HCT116 (cell line): ENCODE measurements around the gene NPHS1. TPM values are rescaled to one million over a fixed set of nuclear protein-coding genes. Genes with fewer than 3 reads are reported as not detected.

Experiments
- ATAC-seq: fragments of 200-7000 bp; cut with Tn5 transposase; 2 replicates; pipeline ENCODE4 v1.9.1; 2020; ENCODE audit warnings: mild to moderate bottlenecking, moderate library complexity
- BruUV-seq: library from RNA; stranded (reverse); fragments of 400-500 nt; replicated peaks from 2 replicates; lab custom pipeline; 2021; lab: Mats Ljungman, UMichigan
- CTCF ChIA-PET: fragments of 300-600 bp; sonication (Branson Sonifier 250); formaldehyde crosslinking; loops from one replicate; lab custom pipeline; 2021; ENCODE audit warnings: antibody characterized with exemption; lab: Charles Lee
- POLR2A ChIA-PET: fragments of 300-600, 350-600 bp; sonication (Branson Sonifier 250); formaldehyde crosslinking; loops from one replicate; lab custom pipeline; 2021; ENCODE audit warnings: antibody characterized with exemption; lab: Charles Lee
- RAD21 ChIA-PET, 2 experiments: fragments of 300-600 bp; sonication (Branson Sonifier 250); formaldehyde crosslinking; loops; one replicate each; lab custom pipeline; 2023; ENCODE audit warnings: low total read pairs in 2 of 2; ENCODE audit not compliant: uncharacterized antibody in 2 of 2, unreplicated experiment in 2 of 2, low non-redundant PET in 1 of 2; lab: Charles Lee
- DNase-seq: peaks from one replicate; pipeline ENCODE4 v3.0.0-alpha.2; 2010; ENCODE audit warnings: low read depth, low spot score
- H2AFZ ChIP-seq: fragments of 200-600 bp; shearing (Covaris generic), sonication (generic); 2 replicates; pipeline ENCODE4 v1.6.1; 2017; ENCODE audit warnings: low read depth, mixed run types, mixed read lengths, antibody characterized with exemption, low read length; ENCODE audit not compliant: poor library complexity, severe bottlenecking
- H3K27ac ChIP-seq: 2 replicates; pipeline ENCODE4 v1.5.1; 2012; ENCODE audit warnings: low read depth, low read length
- H3K27me3 ChIP-seq: fragments of 200-600 bp; sonication (generic); 2 replicates; pipeline ENCODE4 v1.6.1; 2016; ENCODE audit warnings: mixed run types, low read length, mixed read lengths; ENCODE audit not compliant: insufficient read depth
- H3K36me3 ChIP-seq, 2 experiments: fragments of 200-500 bp in 1 of 2; fragments of 200-600 bp in 1 of 2; sonication (Bioruptor generic) in 1 of 2; sonication (generic) in 1 of 2; 2 replicates each; pipeline versions ENCODE4 v1.5.1 to v1.6.1; 2014 to 2016; ENCODE audit warnings: low read length in 2 of 2, inconsistent platforms in 1 of 2, mixed read lengths in 1 of 2, mixed run types in 1 of 2; ENCODE audit not compliant: insufficient read depth in 2 of 2, control insufficient read depth in 1 of 2
- H3K4me1 ChIP-seq, 2 experiments: fragments of 200-600 bp in 1 of 2; sonication (generic) in 1 of 2; 2 replicates each; pipeline versions ENCODE4 v1.5.1 to v1.6.1; 2012 to 2017; ENCODE audit warnings: low read length in 2 of 2, inconsistent platforms in 1 of 2, mild to moderate bottlenecking in 1 of 2, mixed read lengths in 1 of 2, mixed run types in 1 of 2, moderate library complexity in 1 of 2; ENCODE audit not compliant: insufficient read depth in 2 of 2, control insufficient read depth in 1 of 2
- H3K4me2 ChIP-seq: fragments of 200-600 bp; sonication (generic); 2 replicates; pipeline ENCODE4 v1.6.1; 2017; ENCODE audit warnings: mixed run types, low read length, mixed read lengths
- H3K4me3 ChIP-seq, 2 experiments: fragments of 200-600 bp in 1 of 2; sonication (generic) in 1 of 2; replicated peaks in 1 of 2; 2 replicates each; pipeline ENCODE4 v1.5.1; 2011 to 2016; ENCODE audit warnings: low read length in 2 of 2, control low read depth in 1 of 2, low read depth in 1 of 2, mild to moderate bottlenecking in 1 of 2, mixed read lengths in 1 of 2, mixed run types in 1 of 2
- H3K79me2 ChIP-seq: fragments of 200-600 bp; sonication (generic); 2 replicates; pipeline ENCODE4 v1.6.1; 2017; ENCODE audit warnings: mild to moderate bottlenecking, mixed run types, low read length, moderate library complexity, mixed read lengths; ENCODE audit not compliant: insufficient read depth
- H3K9ac ChIP-seq: fragments of 200-600 bp; sonication (generic); 2 replicates; pipeline ENCODE4 v1.6.1; 2016; ENCODE audit warnings: low read length, mixed read lengths
- H3K9me2 ChIP-seq: fragments of 200-600 bp; sonication (generic), shearing (Covaris generic); 2 replicates; pipeline ENCODE4 v1.6.1; 2017; ENCODE audit warnings: mixed run types, mild to moderate bottlenecking, moderate library complexity; ENCODE audit not compliant: insufficient read depth
- H3K9me3 ChIP-seq, 2 experiments: fragments of 200-500 bp in 1 of 2; fragments of 200-600 bp in 1 of 2; sonication (Bioruptor generic) in 1 of 2; sonication (generic) in 1 of 2; 2 replicates each; pipeline ENCODE4 v1.6.1; 2014 to 2017; ENCODE audit warnings: low read length in 2 of 2, mixed read lengths in 2 of 2, inconsistent platforms in 1 of 2, low read depth in 1 of 2, mild to moderate bottlenecking in 1 of 2, mixed run types in 1 of 2, moderate library complexity in 1 of 2; ENCODE audit not compliant: control insufficient read depth in 1 of 2, insufficient read depth in 1 of 2
- H4K20me1 ChIP-seq: fragments of 200-600 bp; sonication (generic), shearing (Covaris generic); 2 replicates; pipeline ENCODE4 v1.6.1; 2017; ENCODE audit warnings: mixed run types, mild to moderate bottlenecking, moderate library complexity; ENCODE audit not compliant: insufficient read depth
- CEBPB ChIP-seq: IDR thresholded peaks from 2 replicates; pipeline ENCODE4 v1.6.1; 2012; ENCODE audit warnings: low read depth
- POLR2AphosphoS5 ChIP-seq: IDR thresholded peaks from 2 replicates; pipeline ENCODE4 v1.6.1; 2011; ENCODE audit warnings: mild to moderate bottlenecking, low read depth, low read length, moderate library complexity
- RAD21 ChIP-seq: IDR thresholded peaks from 2 replicates; pipeline ENCODE4 v1.6.1; 2012; ENCODE audit warnings: low read depth, mild to moderate bottlenecking
- SP1 ChIP-seq: IDR thresholded peaks from 2 replicates; pipeline ENCODE4 v1.6.1; 2012; ENCODE audit warnings: low read depth
- intact Hi-C: fragments of 100-400 bp; cut with micrococcal nuclease; formaldehyde crosslinking; loops from 2 replicates; pipeline ENCODE4 v1.10.0; 2022
- total RNA-seq: library from RNA; stranded (reverse); gene quantifications from one replicate; pipeline ENCODE4 v1.2.1, GENCODE V29; 2021; ENCODE audit not compliant: unreplicated experiment
- TF ChIP-seq, protein P1 (sequence below): IDR thresholded peaks from 2 replicates; pipeline ENCODE4 v1.6.1; 2011; ENCODE audit warnings: mild to moderate bottlenecking, low read length, moderate library complexity; ENCODE audit not compliant: insufficient replicate concordance; ENCODE audit errors: extremely low read depth

The NPHS1 gene
- total RNA-seq, 1 experiment from 2014 or later = 0.57 TPM

DNA sequence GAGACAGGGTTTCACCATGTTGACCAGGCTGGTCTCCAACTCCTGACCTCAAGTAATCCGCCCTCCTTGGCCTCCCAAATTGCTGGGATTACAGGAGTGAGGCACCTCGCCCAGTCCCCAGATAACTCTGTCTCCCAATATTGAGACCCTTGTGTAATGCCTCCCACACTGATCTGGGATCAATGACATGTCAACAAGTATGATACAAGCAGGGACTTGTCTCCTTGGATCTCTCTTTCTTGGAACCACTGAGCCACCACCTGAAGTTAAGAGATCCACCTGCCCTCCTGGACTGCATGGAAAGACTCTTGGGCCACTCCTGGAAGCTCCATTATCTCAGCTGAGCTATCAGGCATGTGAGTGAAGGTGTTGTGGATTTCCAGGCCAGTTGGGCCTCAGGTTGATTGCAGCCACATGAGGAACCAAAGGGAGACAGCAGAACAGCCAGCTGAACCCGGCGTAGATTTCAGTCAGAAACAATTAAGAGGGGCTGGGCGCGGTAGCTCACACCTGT is 33.0 kb upstream of the NPHS1 start (continued):
- no peak for TF ChIP-seq SP1
- TF ChIP-seq CEBPB = no peak
- TF ChIP-seq RAD21 = no peak
- TF ChIP-seq, all 23 proteins: peak for 0

DNA sequence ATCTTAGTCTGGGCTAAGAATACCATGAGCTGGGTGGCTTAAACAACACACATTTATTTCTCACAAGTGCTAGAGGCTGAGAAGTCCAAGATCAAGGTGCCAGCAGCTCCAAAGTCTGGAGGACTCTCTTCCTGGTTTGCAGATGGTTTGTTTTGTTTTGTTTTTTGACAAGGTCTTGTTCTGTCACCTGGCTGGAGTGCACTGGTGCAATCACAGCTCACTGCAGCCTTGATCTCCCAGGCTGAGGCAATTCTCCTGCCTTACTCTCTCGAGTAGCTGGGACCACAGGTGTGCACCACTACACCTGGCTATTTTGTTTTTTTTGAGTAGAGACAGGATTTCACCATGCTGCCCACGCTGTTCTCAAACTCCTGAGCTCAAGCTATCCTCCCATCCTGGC is 31.6 kb upstream of the NPHS1 start:
- Histone ChIP-seq H3K79me2 (no peaks in the 10 kb centered on the region), H3K36me3 (peaks cover 10 to 16% of the 10 kb centered on the region in 2 experiments; a peak in 3 of 4 replicates), H3K27me3 (no peaks in the 10 kb centered on the region), H3K9ac (no peak overlapping the region), H3K4me2 (no peak overlapping the region), H3K9me3 (no peaks in the 10 kb centered on the region), H3K9me2 (no peaks in the 10 kb centered on the region), H4K20me1 (no peaks in the 10 kb centered on the region), H3K4me3 (no peak overlapping the region), H3K4me1 (peaks cover 2 to 11% of the 10 kb centered on the region in 2 experiments; a peak in 2 of 4 replicates), H3K27ac (no peak overlapping the region), H2AFZ (no peak overlapping the region)
- ChIA-PET CTCF (interaction anchor here (3.3 kb wide), 1 partner anchor 47 kb away, joined by 29 read pairs; no protein-coding TSS in a partner anchor), POLR2A (interaction anchor here (1.3 kb wide), 2 partner anchors 9 to 47 kb away, joined by 5 to 7 read pairs; no protein-coding TSS in a partner anchor), RAD21 (interaction anchor here (1.2 to 2.6 kb wide), 2 partner anchors 47 to 48 kb away, joined by 4 to 16 read pairs; no protein-coding TSS in a partner anchor)
- intact Hi-C loops = loop anchor here (2.0 to 10.0 kb wide), 4 partner anchors 93 to 287 kb away; partner anchors contain the start of genes THAP8 and WDR62
- no TSS peak for BruUV-seq
- 0 out of 2 replicates have a peak, but pooled peaks have one; percentile 5 for TF ChIP-seq POLR2AphosphoS5
- TF ChIP-seq, protein P1, sequence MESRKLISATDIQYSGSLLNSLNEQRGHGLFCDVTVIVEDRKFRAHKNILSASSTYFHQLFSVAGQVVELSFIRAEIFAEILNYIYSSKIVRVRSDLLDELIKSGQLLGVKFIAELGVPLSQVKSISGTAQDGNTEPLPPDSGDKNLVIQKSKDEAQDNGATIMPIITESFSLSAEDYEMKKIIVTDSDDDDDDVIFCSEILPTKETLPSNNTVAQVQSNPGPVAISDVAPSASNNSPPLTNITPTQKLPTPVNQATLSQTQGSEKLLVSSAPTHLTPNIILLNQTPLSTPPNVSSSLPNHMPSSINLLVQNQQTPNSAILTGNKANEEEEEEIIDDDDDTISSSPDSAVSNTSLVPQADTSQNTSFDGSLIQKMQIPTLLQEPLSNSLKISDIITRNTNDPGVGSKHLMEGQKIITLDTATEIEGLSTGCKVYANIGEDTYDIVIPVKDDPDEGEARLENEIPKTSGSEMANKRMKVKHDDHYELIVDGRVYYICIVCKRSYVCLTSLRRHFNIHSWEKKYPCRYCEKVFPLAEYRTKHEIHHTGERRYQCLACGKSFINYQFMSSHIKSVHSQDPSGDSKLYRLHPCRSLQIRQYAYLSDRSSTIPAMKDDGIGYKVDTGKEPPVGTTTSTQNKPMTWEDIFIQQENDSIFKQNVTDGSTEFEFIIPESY = no peak
- DNase-seq (no peak), ATAC-seq (no peak)
